Natural killer cell (primary cell): ENCODE results near the gene IPO13. TPM values are rescaled to one million over a fixed set of nuclear protein-coding genes. Genes with fewer than 3 reads are reported as not detected.

Experiments
- ATAC-seq, 3 donors: fragments of 150-1000 bp in 2 of 3; fragments of 200-7000 bp in 1 of 3; cut with Tn5 transposase; 1 replicate in 1 of 3; 2 replicates in 2 of 3; pipeline ENCODE4 v1.10.0; 2021; ENCODE audit warnings: mild to moderate bottlenecking in 2 of 3, moderate library complexity in 2 of 3
- DNase-seq, 2 donors: peaks; one replicate each; pipeline versions ENCODE4 v3.0.0 to v3.0.0-alpha.2; 2013 to 2021; ENCODE audit warnings: mixed read lengths in 1 of 2
- H3K27ac ChIP-seq: one replicate; pipeline ENCODE4 v1.5.1; 2013; ENCODE audit warnings: mild to moderate bottlenecking, low read length
- H3K27me3 ChIP-seq: one replicate; pipeline ENCODE4 v1.6.1; 2013; ENCODE audit warnings: low read length; ENCODE audit not compliant: control insufficient read depth, insufficient read depth
- H3K36me3 ChIP-seq: one replicate; pipeline ENCODE4 v1.6.1; 2013; ENCODE audit warnings: low read length; ENCODE audit not compliant: control insufficient read depth, insufficient read depth
- H3K4me1 ChIP-seq: one replicate; pipeline ENCODE4 v1.6.1; 2013; ENCODE audit warnings: low read length; ENCODE audit not compliant: control insufficient read depth, insufficient read depth
- H3K4me3 ChIP-seq: one replicate; pipeline ENCODE4 v1.5.1; 2013; ENCODE audit warnings: low read length
- H3K9me3 ChIP-seq: one replicate; pipeline ENCODE4 v1.6.1; 2013; ENCODE audit warnings: low read length; ENCODE audit not compliant: control insufficient read depth, insufficient read depth
- H3K27ac Mint-ChIP-seq, 2 donors: one replicate each; pipeline ENCODE4 v1.8.0; 2022; ENCODE audit warnings: mild to moderate bottlenecking in 2 of 2, mixed read lengths in 2 of 2, moderate library complexity in 1 of 2
- H3K27me3 Mint-ChIP-seq, 2 donors: one replicate each; pipeline ENCODE4 v1.8.0; 2022; ENCODE audit warnings: low read depth in 2 of 2, mixed read lengths in 2 of 2
- H3K36me3 Mint-ChIP-seq: one replicate; pipeline ENCODE4 v1.8.0; 2022; ENCODE audit warnings: mixed read lengths
- H3K4me1 Mint-ChIP-seq, 2 donors: one replicate each; pipeline ENCODE4 v1.8.0; 2022; ENCODE audit warnings: mixed read lengths in 2 of 2
- H3K4me3 Mint-ChIP-seq: one replicate; pipeline ENCODE4 v1.8.0; 2022; ENCODE audit warnings: mild to moderate bottlenecking, moderate library complexity, mixed read lengths
- H3K9me3 Mint-ChIP-seq, 2 donors: one replicate each; pipeline ENCODE4 v1.8.0; 2022; ENCODE audit warnings: mixed read lengths in 2 of 2
- CTCF ChIP-seq: fragments of 200-600 bp; IDR thresholded peaks from one replicate; pipeline ENCODE4 v1.8.0; 2022; ENCODE audit warnings: antibody characterized with exemption
- WGBS: methylation state at CpG from one replicate; pipeline ENCODE4 v1.1.7; 2013; ENCODE audit warnings: missing lambda C conversion rate; ENCODE audit not compliant: insufficient coverage; 5-methylcytosine and 5-hydroxymethylcytosine counted together
- intact Hi-C: fragments of 100-400 bp; cut with micrococcal nuclease; formaldehyde crosslinking; loops from one replicate; pipeline ENCODE4 v1.14.2; 2022
- total RNA-seq, 4 donors: library from RNA; stranded (reverse); fragments of 120-200 nt in 1 of 4; gene quantifications; one replicate each; pipeline versions ENCODE4 v1.2.3 to v1.2.4, GENCODE V29; 2013 to 2022

The IPO13 gene
- total RNA-seq, 3 donors from 2014 or later (not counting 1 experiment from before 2014, with no cell fraction given): 18.1 to 22.7 (median 18.4) TPM

GRCh38 chr1:43994071-43994470 lies 47.3 kb downstream of the IPO13 start:
- no peak overlapping the region for H3K4me3 ChIP-seq
- no peak overlapping the region for H3K27ac ChIP-seq
- Mint-ChIP-seq H3K36me3 (no peaks in the 10 kb centered on the region), H3K4me1 (peaks cover 4 to 19% of the 10 kb centered on the region in 2 donors), H3K9me3 (no peaks in the 10 kb centered on the region), H3K4me3 (no peak overlapping the region), H3K27ac (no peak overlapping the region), H3K27me3 (no peaks in the 10 kb centered on the region)
- H3K4me1 ChIP-seq: peaks cover 16% of the 10 kb centered on the region
- intact Hi-C loops: no loop called here
- no peak for ATAC-seq
- TF ChIP-seq CTCF: no peak
- no peaks in the 10 kb centered on the region for H3K27me3 ChIP-seq
- H3K9me3 ChIP-seq: no peaks in the 10 kb centered on the region
- DNase-seq: no peak
- H3K36me3 ChIP-seq: no peaks in the 10 kb centered on the region
- 84% methylated on average over 4 of the region's 7 CpGs for WGBS

- Mint-ChIP-seq H3K4me1 (peaks cover 4 to 19% of the 10 kb centered on the region in 2 donors), H3K4me3 (no peak overlapping the region), H3K27ac (peak overlapping the region in 1 of 2 donors; percentile 42), H3K36me3 (no peaks in the 10 kb centered on the region), H3K9me3 (no peaks in the 10 kb centered on the region), H3K27me3 (no peaks in the 10 kb centered on the region)
- H3K36me3 ChIP-seq: no peaks in the 10 kb centered on the region
- DNase-seq: no peak
- H3K4me1 ChIP-seq: peaks cover 16% of the 10 kb centered on the region
- H3K27me3 ChIP-seq: no peaks in the 10 kb centered on the region
- H3K9me3 ChIP-seq: no peaks in the 10 kb centered on the region
- ATAC-seq: no peak
- H3K27ac ChIP-seq: no peak overlapping the region
- intact Hi-C loops: no loop called here
- 75% methylated on average over 15 of the region's 15 CpGs for WGBS
- TF ChIP-seq CTCF: no peak
- H3K4me3 ChIP-seq: no peak overlapping the region
These were observed 48.3 kb downstream of the IPO13 start for GRCh38 chr1:43994794-43995790.

GRCh38 chr1:43995984-43996732 lies 49.4 kb downstream of the IPO13 start:
- Mint-ChIP-seq H3K4me3 (no peak overlapping the region), H3K9me3 (no peaks in the 10 kb centered on the region), H3K4me1 (peaks cover 4 to 16% of the 10 kb centered on the region in 2 donors), H3K27ac (peak overlapping the region in 1 of 2 donors; percentile 42), H3K36me3 (no peaks in the 10 kb centered on the region), H3K27me3 (no peaks in the 10 kb centered on the region)
- no peak for TF ChIP-seq CTCF
- intact Hi-C loops: no loop called here
- no peak for DNase-seq
- Histone ChIP-seq H3K4me3 (no peak overlapping the region), H3K4me1 (peaks cover 10% of the 10 kb centered on the region), H3K27me3 (no peaks in the 10 kb centered on the region), H3K36me3 (no peaks in the 10 kb centered on the region), H3K27ac (no peak overlapping the region), H3K9me3 (no peaks in the 10 kb centered on the region)
- 93% methylated on average over 21 of the region's 21 CpGs for WGBS
- no peak for ATAC-seq
